Sigmoid colon (tissue), 4 donors: ENCODE measurements around the gene TRPV4.

ENCODE experiments used
- EP300 ChIP-seq, 4 donors: sonication (generic); formaldehyde crosslinking; IDR thresholded peaks; one replicate each; pipeline ENCODE4 v1.6.1; 2017; ENCODE audit warnings: antibody characterized with exemption in 4 of 4
- POLR2A ChIP-seq, 2 donors: fragments of 450-650 bp; IDR thresholded peaks; one replicate each; pipeline ENCODE4 v1.6.1; 2016; ENCODE audit warnings: antibody characterized with exemption in 2 of 2, mild to moderate bottlenecking in 2 of 2, moderate library complexity in 2 of 2
- POLR2AphosphoS5 ChIP-seq, 4 donors: sonication (generic); formaldehyde crosslinking; IDR thresholded peaks; one replicate each; pipeline ENCODE4 v1.6.1; 2017; ENCODE audit warnings: antibody characterized with exemption in 4 of 4
- TF ChIP-seq, protein P1 (sequence below), 4 experiments: fragments of 450-650 bp in 3 of 4; fragments of 200-600 bp in 1 of 4; IDR thresholded peaks; one replicate each; pipeline ENCODE4 v1.5.1; 2016 to 2019; ENCODE audit warnings: antibody characterized with exemption in 4 of 4, mild to moderate bottlenecking in 3 of 4, moderate library complexity in 2 of 4

DNA sequence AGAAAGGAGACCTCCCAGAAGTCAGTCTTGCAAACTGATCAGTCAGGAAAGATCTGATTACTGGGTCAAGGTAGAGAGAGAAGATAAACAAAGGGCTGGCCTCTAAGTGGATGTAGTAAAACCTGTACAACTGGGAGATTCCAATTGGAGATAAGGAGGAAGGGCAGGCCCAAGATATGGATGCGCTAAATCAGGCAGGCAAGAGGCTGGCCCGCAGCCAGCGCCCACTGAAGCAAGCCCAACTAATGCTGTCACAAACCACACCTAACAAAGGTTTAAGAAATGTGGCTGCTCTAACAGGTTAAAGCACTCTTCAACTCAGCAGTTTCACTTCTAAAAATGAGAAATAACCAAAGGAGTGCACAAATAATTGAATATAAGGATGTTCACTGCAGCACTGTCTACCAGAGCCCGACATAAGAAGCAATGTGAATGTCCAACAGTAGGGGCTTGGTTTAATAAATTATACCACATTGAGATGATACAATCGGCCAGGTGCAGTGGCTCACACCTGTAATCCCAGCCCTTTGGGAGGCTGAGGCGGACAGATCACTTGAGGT, 42.5 kb upstream of the TRPV4 start:
- TF ChIP-seq, protein P1, sequence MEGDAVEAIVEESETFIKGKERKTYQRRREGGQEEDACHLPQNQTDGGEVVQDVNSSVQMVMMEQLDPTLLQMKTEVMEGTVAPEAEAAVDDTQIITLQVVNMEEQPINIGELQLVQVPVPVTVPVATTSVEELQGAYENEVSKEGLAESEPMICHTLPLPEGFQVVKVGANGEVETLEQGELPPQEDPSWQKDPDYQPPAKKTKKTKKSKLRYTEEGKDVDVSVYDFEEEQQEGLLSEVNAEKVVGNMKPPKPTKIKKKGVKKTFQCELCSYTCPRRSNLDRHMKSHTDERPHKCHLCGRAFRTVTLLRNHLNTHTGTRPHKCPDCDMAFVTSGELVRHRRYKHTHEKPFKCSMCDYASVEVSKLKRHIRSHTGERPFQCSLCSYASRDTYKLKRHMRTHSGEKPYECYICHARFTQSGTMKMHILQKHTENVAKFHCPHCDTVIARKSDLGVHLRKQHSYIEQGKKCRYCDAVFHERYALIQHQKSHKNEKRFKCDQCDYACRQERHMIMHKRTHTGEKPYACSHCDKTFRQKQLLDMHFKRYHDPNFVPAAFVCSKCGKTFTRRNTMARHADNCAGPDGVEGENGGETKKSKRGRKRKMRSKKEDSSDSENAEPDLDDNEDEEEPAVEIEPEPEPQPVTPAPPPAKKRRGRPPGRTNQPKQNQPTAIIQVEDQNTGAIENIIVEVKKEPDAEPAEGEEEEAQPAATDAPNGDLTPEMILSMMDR (IDR thresholded peaks at IDR 0.05), result no peak
- TF ChIP-seq POLR2AphosphoS5 (IDR thresholded peaks at IDR 0.05), result no peak
- no peak for TF ChIP-seq EP300 (IDR thresholded peaks at IDR 0.05)
- no peak for TF ChIP-seq POLR2A (IDR thresholded peaks at IDR 0.05)
